Measurements from ENCODE around the gene NDUFAF8. TPM values are rescaled to one million over a fixed set of nuclear protein-coding genes. Genes with fewer than 3 reads are reported as not detected.
A peak's percentile ranks its signal among the peaks of the same experiment; 100 is the strongest.

The NDUFAF8 gene
- total RNA-seq, 2 experiments from 2014 or later = 72.3 to 75.4 TPM

DNA sequence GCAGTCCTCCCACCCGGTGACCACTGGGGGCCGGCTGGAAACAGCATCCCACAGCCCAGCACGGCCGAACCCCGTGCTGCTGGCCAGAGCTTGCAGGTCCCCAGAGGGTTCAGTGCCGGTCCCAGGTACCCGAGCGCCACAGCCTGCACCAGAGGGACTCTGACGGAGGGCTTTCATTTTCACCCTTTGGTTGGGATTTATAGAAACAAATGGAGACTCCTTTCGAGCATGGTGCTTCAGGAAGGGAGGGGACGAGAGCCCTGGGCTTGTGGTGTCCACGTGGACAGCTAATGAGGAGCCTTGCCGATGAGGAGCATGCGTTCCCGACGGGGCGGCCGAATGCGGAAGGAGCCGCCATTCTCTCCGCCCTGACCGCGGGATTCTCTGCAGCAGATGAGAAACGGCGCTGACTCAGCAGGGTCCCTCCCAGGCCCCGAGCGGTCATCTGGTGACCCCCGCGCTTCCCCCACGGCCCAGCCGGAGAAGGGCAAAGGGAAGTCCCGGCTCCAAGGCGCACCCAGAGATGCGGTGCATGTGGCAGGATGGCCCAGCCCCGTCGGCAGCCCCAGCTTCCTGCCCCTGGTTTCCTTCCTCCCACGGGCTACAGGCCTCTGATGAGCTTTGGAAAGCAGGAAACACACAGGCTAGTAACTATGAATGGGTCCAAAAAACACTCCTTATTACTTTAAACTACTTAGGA, 46.2 kb downstream of the NDUFAF8 start:
- DNase-seq = peak; percentile 74
- ATAC-seq = peak; percentile 88
- Mint-ChIP-seq H3K27me3 (no peaks in the 10 kb centered on the region), H3K27ac (peak overlapping the region; percentile 93), H3K9me3 (no peaks in the 10 kb centered on the region), H3K36me3 (ENCODE audit: low read depth) (peaks cover 20% of the 10 kb centered on the region), H3K4me3 (peak overlapping the region; percentile 85), H3K4me1 (ENCODE audit: low read depth) (peaks cover 29% of the 10 kb centered on the region)
- intact Hi-C loops (cut with micrococcal nuclease) = no loop called here
- ChIA-PET POLR2A (interaction anchor here (0.8 to 1.4 kb wide), 3 partner anchors 10 to 79 kb away, joined by 3 to 5 read pairs (median 5); partner anchors contain the start of gene SLC38A10), CTCF (interaction anchor here (0.8 to 3.4 kb wide), 2 partner anchors 11 to 199 kb away, joined by 3 to 11 read pairs; partner anchors contain the start of gene SLC38A10)
- TF ChIP-seq, protein P1, sequence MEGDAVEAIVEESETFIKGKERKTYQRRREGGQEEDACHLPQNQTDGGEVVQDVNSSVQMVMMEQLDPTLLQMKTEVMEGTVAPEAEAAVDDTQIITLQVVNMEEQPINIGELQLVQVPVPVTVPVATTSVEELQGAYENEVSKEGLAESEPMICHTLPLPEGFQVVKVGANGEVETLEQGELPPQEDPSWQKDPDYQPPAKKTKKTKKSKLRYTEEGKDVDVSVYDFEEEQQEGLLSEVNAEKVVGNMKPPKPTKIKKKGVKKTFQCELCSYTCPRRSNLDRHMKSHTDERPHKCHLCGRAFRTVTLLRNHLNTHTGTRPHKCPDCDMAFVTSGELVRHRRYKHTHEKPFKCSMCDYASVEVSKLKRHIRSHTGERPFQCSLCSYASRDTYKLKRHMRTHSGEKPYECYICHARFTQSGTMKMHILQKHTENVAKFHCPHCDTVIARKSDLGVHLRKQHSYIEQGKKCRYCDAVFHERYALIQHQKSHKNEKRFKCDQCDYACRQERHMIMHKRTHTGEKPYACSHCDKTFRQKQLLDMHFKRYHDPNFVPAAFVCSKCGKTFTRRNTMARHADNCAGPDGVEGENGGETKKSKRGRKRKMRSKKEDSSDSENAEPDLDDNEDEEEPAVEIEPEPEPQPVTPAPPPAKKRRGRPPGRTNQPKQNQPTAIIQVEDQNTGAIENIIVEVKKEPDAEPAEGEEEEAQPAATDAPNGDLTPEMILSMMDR (IDR thresholded peaks at IDR 0.05) = no peak

DNA sequence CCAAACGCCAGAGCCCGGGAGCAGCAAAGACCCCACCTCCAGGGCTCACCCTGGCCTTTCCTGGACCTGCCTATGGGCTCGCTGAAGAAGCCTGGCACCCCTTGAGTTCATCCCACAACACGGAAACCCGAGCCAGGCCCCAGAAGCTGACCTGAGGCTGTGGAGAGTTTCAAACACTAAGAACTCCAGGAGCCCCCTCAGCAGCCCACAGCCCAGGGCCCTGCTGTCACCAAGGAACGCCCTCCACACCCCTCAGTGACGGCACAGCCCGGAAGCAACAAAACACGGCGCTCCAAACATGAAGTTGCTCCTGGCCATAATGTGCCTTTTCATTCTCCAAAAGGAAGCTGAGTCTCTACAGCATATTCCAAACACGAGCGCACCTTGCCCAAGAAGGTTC, 46.8 kb downstream of the NDUFAF8 start:
- Mint-ChIP-seq H3K27me3 (no peaks in the 10 kb centered on the region), H3K27ac (peak overlapping the region; percentile 93), H3K4me3 (peak overlapping the region; percentile 85), H3K9me3 (no peaks in the 10 kb centered on the region), H3K36me3 (ENCODE audit: low read depth) (peaks cover 19% of the 10 kb centered on the region), H3K4me1 (ENCODE audit: low read depth) (peaks cover 30% of the 10 kb centered on the region)
- ChIA-PET CTCF (interaction anchor here (3.4 kb wide), 1 partner anchor 10 kb away, joined by 11 read pairs; the partner anchor contains the start of gene SLC38A10), POLR2A (interaction anchor here (0.8 to 1.4 kb wide), 2 partner anchors 45 to 79 kb away, joined by 3 to 5 read pairs; no protein-coding TSS in a partner anchor)
- intact Hi-C loops (cut with micrococcal nuclease) = no loop called here
- ATAC-seq (no peak), DNase-seq (no peak)
- TF ChIP-seq, protein P1 (IDR thresholded peaks at IDR 0.05) = no peak

DNA sequence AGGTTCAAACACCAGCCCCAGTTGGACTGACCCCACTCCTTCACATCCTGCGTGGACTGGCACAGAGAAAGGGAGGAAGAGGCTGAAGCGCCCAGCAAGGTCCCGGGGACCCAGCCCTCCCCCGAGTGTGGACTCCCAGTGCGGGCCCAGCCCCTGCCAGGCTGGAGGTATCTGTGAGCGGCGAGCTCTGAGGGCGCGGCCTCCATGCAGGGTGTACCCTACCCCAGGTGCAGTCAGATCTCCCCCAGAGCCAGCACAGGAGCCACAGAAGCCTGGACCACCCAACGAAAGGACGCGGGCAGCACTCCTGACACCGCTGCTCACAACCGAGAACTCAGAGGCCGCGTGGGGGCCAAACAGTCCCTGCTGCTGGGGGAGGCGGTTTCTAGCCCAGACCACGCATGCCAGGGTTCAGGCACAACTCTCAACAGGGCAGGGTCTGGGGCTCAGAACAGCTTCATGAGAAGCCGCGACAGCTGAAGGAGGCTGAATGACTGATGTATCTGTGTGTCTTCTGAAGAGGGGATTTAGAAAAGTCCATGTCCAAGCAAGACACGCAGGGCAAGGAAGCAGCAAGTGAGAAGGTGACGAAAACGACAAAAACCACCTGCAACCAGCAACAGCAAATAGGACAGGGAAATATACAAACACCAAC, 47.5 kb downstream of the NDUFAF8 start:
- H3K4me3 Mint-ChIP-seq = peak overlapping the region; percentile 85
- CTCF ChIA-PET = interaction anchor here (1.5 to 3.4 kb wide), 3 partner anchors 9 to 199 kb away, joined by 6 to 11 read pairs (median 9); partner anchors contain the start of gene SLC38A10

DNA sequence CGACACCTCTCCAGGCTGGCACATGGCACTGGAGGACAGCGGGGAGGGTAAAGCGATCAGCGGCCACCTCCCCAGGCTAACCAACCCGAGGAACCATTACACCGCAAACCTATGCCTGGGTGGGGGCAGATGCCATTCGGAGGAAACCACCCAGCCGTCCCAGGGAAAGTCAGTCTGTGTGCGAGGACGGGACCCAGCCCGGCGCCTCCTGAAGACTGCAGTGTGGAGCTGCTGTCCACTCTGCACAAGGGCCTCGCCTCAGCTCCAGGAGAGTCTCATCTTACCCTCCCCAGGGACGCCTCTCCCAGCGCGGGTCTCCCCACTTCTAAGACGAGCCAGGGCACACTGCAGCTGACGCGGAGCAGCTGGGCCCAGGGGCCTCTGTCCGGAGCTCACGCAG, 48.0 kb downstream of the NDUFAF8 start:
- Mint-ChIP-seq H3K4me3 (no peak overlapping the region), H3K9me3 (no peaks in the 10 kb centered on the region), H3K27ac (peak overlapping the region; percentile 93), H3K27me3 (no peaks in the 10 kb centered on the region), H3K4me1 (ENCODE audit: low read depth) (peaks cover 37% of the 10 kb centered on the region), H3K36me3 (ENCODE audit: low read depth) (peaks cover 21% of the 10 kb centered on the region)
- DNase-seq = no peak
- intact Hi-C loops (cut with micrococcal nuclease) = no loop called here
- TF ChIP-seq, protein P1 (IDR thresholded peaks at IDR 0.05) = no peak
- CTCF ChIA-PET = interaction anchor here (1.5 to 3.4 kb wide), 3 partner anchors 9 to 198 kb away, joined by 6 to 11 read pairs (median 9); partner anchors contain the start of gene SLC38A10
- ATAC-seq = no peak
- POLR2A ChIA-PET = interaction anchor here (0.7 kb wide), 1 partner anchor 36 kb away, joined by 3 read pairs; no protein-coding TSS in a partner anchor

More for the DNA sequence above, 47.5 kb downstream of the NDUFAF8 start:
- H3K27ac Mint-ChIP-seq = peak overlapping the region; percentile 93
- no peaks in the 10 kb centered on the region for H3K27me3 Mint-ChIP-seq
- H3K36me3 Mint-ChIP-seq (ENCODE audit: low read depth) = peaks cover 21% of the 10 kb centered on the region
- POLR2A ChIA-PET = interaction anchor here (0.8 to 1.4 kb wide), 2 partner anchors 46 to 78 kb away, joined by 3 to 5 read pairs; no protein-coding TSS in a partner anchor
- intact Hi-C loops (cut with micrococcal nuclease) = no loop called here
- DNase-seq = no peak
- peaks cover 35% of the 10 kb centered on the region for H3K4me1 Mint-ChIP-seq (ENCODE audit: low read depth)
- no peaks in the 10 kb centered on the region for H3K9me3 Mint-ChIP-seq
- TF ChIP-seq, protein P1 (IDR thresholded peaks at IDR 0.05) = no peak
- ATAC-seq = no peak
